Skin of body (tissue), 2 donors: Measurements from ENCODE around the gene CARNS1. TPM values are rescaled to one million over a fixed set of nuclear protein-coding genes. Genes with fewer than 3 reads are reported as not detected.
A peak's percentile ranks its signal among the peaks of the same experiment; 100 is the strongest.
"Not testable (repeated sequence)": the region's sequence is repeated elsewhere in the genome, so short reads cannot be mapped to it uniquely, and the experiment has no call there.

Experiments used
- DNase-seq: peaks from one replicate; lab custom pipeline; 2025; lab: John Stamatoyannopoulos, UW
- total RNA-seq: library from RNA; depleted of rRNA; stranded (reverse); fragments of >200 nt; gene quantifications from one replicate; pipeline ENCODE4 v1.2.3, GENCODE V29; 2014

The CARNS1 gene
- total RNA-seq, 1 donor from 2014 or later: 3.8 TPM

DNA sequence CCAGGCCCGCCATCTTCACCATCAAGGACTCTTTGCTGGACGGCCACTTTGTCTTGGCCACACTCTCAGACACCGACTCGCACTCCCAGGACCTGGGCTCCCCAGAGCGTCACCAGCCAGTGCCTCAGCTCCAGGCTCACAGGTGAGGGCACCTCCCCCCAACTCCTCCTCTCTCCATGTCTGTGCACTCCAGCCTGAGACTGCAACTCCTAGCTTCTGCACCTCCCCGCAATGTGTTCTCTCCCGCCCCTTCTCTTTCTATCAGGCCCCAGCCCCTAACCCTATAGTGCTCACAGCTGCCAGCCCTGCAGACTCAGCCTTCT is 19.3 kb upstream of the CARNS1 start:
- DNase-seq: no peak

DNA sequence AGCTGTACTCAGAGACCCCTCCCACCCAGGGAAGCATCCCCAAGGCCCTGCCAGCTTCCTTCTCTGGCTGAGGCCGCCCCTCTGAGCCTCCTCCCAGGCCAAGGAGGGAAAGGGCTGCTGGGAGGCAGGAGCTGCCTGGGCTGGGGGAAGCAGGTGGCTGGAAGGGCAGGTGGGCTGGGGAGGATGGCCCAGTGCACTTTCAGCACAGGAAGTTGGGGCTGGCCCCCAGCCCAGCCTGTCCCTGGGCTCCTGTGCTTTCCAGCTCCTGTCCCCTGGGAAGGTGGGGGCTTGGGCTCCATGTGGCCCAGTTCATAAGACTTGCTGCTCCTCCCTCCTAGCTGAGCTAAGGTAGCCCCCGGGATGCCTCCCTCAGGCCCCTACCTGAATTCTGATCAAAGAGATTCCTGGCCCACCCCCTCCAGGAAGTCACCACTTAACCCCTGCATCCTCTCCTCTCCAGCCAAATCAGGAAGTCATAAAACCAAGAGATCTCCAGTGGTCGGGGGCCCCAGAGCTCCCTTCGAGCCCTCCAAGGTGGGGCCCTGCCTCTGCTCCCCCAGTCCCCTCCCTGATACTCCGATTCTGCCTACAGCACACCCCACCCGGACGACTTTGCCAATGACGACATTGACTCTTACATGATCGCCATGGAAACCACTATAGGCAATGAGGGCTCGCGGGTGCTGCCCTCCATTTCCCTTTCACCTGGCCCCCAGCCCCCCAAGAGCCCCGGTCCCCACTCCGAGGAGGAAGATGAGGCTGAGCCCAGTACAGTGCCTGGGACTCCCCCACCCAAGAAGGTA is 18.7 kb upstream of the CARNS1 start:
- DNase-seq: no peak

DNA sequence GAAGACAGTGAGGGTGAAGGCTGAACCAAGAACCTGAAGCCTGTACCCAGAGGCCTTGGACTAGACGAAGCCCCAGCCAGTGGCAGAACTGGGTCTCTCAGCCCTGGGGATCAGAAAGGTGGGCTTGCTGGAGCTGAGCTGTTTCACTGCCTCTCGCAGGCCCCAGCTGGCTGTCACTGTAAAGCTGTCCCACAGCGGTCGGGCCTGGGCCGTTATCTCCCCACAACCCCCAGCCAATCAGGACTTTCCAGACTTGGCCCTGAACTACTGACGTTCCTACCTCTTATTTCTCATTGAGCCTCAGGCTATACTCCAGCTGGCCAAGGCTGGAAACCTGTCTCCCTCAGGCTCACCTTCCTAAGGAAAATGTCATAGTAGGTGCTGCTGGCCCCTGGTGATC is 17.9 kb upstream of the CARNS1 start:
- no peak for DNase-seq

DNA sequence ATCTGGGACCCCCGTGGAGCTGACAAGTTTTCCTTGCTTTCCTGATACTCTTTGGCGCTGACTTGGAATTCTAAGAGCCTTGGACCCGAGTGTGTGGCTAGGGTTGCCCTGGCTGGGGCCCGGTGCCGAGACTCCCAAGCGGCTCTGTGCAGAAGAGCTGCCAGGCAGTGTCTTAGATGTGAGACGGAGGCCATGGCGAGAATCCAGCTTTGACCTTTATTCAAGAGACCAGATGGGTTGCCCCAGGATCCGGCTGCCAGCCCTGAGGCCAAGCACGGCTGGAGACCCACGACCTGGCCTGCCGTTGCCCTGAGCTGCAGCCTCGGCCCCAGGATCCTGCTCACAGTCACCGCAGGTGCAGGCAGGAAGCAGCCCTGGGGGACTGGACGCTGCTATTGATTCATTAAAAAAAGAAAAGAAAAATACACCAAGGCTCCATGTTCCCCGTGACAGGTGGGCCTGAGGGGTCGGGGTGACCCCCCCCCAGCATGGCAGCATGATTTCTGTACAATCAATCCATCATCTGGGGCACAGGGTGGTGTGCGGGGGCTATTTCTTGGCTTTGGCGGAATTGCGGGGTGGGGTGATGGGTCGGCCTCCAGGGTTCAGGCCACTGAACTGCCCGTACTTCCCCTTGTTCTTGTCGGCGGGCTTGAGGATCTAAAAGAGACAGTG is 17.4 kb upstream of the CARNS1 start:
- DNase-seq: no peak

DNA sequence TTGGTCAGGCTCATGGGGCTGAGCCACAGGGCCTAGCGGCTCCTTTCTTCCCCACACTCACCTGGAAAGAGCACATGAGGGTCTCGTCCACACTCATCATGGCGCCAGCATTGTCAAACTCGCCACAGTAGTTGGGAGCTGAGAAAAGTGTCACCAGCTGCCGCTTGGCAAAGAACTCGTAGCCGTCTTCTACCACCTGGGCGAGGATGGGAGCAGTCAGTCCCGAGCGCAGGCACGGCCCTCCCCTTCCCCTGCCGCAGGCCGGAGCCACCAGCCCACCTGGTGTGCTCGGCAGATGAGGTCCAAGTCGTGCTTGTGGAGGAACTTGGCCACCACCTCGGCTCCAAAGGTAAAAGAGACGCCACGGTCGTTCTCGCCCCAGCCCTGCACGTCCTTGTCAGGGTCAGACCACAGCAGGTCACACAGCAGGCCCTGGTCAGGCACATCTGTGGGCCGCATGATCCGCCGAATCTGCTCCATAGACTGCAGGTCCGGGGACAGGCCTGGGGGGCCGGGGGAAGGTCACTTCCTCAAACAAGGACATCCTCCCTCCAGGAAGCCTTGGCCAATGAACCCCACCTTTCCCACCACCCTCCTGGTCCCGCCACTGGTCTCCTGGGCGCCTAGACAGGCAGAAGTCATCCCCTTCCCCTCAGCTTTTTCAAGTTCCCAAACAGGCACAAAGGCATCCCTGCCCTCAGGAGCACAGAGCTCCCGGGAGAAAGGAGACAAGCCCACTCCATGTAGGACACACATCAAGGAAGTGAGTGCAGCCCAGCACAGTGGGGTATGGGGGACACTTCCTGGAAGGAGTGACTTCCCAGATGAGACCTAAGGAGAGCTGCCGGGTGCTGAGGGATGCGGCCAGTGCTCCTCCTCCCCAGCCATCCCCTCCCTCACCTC is 16.6 kb upstream of the CARNS1 start:
- DNase-seq: no peak

DNA sequence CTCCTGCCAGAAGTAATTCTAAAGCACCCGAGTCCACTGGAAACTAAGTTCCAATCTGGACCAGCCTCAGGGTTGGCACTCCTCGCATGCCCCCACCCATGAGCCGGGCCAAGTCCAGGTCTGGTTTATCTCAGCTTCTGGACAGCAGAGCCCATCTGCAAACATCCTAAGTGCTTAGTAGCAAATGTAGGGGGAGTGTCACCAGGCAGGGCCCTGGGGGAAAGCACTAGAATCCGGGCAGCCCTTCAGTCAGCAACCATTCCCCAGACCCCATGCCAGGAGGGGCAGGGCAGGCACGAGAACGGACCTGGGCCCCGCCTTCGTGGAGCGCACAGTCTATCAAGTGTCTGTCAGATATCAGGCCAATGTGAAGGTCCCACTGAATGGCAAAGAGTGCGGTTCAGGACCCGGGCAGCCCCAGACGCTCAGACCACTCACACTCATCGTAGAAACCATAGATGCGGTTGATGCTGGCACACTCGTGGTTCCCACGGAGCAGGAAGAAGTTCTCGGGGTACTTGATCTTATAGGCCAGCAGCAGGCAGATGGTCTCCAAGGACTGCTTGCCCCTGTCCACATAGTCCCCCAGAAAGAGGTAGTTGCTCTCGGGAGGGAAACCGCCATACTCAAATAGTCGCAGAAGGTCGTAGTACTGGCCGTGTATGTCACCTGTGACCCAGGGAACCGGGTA is 15.1 kb upstream of the CARNS1 start:
- no peak for DNase-seq

DNA sequence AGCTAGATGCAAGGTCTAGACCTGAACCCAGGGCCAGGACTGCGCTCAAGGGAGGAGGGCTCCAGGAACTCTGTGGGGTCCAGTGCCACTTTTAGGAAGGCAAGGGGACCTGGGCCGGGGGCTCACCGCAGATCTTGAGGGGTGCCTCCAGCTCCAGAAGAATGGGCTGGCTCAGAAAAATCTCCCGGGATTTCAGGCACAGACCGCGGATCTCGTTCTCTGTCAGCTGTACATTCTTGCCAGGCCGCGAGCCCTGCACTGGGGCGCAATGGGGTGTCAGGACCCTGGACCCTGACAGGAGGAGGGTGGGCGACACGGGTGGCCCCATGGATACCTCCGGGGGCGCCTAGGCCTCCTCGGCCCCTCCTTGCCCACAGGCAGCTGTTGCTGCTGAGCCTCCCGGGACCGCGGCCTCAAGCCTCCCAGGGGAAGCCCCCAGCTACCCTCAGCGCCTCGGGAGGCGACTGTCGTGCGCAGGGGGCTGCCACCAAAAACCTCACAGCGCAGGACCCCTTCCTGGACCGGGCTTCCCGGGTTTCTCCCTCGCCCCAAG is 14.5 kb upstream of the CARNS1 start:
- no peak for DNase-seq

DNA sequence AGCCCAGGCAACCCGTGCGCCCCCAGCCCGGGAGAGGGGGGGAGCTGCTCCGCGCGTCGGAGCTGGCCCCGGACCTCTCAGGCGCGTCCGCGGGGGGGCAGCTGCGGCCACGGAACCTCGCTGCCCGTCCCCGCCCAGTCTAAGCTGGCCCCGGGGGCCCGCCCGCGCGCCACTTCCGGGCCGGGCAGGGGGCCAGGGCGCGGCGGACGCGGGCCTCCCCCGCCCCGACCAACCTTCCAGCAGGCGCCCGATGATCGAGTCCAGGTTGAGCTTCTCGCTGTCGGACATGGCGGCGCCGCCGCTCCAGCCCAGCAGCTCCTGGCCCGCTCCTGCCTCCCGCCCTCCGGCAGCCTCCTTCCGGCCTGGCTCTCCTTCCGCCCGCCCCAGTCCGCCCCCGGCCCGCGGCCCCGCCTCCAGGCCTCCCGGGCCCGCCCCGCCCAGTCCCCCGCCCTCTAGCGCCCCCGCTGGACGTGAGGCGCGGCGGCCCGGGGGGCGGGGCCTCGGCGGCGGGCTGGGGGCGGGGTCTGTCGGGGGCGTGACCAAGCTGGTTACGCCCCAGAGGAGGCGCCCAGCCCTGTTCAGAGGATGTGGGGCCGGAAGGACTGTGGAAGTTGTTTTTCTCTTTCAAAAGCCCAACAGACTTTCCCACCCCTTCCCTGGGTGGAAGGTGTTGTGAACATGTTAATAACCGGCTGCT is 13.8 kb upstream of the CARNS1 start, which contains the start of gene PPP1CA:
Gene PPP1CA, minus strand, starts transcription at position 364 of the 697 bp plus-strand sequence. Its CDS starts 76 bp downstream, at position 288.
- peak; percentile 90 for DNase-seq

DNA sequence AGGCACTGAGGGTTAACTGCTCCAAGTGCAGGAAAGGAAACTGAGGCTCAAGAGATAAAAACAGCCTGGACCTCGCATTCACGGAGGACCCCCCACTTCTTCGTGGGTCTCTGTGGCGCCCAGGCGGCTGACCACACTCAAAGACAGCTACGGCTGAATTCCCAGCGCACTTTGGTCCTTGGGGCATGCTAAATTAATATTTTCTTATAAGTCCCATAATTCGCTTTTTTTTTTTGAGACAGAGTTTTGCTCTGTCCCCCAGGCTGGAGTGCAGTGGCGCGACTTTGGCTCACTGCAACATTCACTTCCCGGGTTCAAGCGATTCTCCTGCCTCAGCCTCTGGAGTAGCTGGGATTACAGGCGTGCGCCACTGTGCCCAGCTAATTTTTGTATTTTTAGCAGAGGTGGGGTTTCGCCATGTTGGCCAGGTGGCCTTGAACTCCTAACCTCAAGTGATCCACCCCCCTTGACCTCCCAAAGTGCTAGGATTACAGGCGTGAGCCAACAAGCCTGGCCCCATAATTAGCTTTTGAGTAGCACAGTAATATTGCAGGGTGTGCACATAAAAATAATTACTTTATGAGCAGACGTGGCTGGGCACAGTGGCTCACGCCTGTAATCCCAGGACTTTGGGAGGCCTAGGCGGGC is 13.2 kb upstream of the CARNS1 start:
- DNase-seq: not testable (repeated sequence)

DNA sequence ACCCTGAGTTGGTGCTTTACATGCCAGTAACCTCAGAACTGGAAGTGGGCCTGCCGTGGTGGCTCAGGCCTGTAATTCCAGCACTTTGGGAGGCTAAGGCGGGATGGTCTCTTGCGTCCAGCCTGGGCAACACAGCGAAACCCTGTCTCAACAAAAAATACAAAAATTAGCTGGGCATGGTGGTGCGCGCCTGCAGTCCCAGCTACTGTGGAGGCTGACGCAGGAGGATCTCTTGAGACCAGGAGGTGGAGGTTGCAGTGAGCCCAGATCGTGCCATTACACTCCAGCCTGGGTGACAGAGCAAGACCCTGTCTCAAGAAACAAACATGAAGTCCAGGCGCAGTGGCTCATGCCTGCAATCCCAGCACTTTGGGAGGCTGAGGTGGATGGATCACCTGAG is 12.4 kb upstream of the CARNS1 start:
- not testable (repeated sequence) for DNase-seq

- no peak for DNase-seq
Measured at GRCh38 chr11:67404515-67405195, 10.8 kb upstream of the CARNS1 start.

GRCh38 chr11:67405196-67405567 is 10.3 kb upstream of the CARNS1 start:
- no peak for DNase-seq

- DNase-seq: no peak
Measured at GRCh38 chr11:67405688-67406339, 9.7 kb upstream of the CARNS1 start.

GRCh38 chr11:67406420-67406968 is 9.0 kb upstream of the CARNS1 start:
- no peak for DNase-seq

GRCh38 chr11:67406969-67407687 is 8.3 kb upstream of the CARNS1 start:
- no peak for DNase-seq

DNA sequence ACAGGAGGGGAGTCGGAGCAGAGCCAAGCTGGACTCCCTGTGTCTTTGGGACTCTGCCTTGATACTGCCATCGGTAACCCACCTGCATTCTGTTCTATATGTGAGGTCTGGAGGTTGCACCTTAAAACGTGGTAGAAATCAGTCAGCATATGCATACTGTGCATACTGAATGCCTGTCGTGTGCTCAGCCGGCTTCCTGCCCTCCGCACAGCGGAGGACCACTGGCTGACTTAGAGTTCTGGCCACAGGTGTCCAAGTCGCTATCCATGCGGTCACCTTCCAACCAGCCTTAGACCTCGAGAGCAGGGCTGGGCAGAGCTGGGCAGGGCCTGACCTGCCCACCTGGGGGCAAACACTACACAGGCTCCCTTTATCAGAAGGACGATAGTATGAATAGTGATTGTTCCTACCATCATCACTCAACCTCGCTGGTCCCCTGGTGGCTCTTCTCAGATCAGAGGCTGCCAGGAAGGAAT is 7.8 kb upstream of the CARNS1 start:
- DNase-seq: no peak

DNA sequence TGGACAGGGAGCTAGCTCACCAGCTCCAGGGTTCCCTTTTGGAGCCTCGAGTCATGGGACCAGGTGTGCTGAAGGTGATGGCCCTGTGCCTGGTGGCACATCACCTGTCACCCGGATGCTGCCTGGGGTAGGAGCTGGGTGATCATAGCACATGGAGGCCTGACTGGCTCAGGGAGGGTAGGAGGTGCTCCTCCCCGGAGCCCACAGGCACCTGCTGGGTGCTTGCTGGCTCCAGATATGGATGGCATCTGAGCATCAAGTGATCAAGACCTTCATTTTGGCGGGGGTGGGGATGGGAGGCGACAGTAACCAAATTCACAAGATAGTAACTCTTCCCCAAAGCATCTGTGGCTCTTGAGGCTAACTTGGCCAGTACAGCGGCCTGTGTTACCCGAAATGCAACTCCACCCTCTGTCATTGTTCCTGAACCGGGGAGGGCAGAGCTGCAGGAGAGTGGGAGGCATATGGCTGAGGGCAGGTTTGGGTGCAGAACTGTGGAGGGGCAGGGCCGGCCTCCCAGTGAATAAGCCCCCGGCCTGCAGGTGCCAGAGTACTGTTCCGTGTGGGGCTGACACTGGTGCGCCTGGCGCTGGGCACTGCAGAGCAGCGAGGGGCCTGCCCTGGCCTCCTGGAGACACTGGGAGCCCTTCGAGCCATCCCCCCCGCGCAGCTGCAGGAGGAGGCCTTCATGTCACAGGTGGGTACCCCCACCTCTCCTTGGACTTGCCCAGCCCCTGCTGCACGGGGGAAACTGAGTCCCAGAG is 6.9 kb upstream of the CARNS1 start:
- no peak for DNase-seq
